HG03066 (cell line): ENCODE measurements around the gene FYN.
"Not testable (repeated sequence)": the region's sequence is repeated elsewhere in the genome, so short reads cannot be mapped to it uniquely, and the experiment has no call there.

Source experiments
- ATAC-seq: cut with Tn5 transposase; IDR thresholded peaks from one replicate; pipeline ENCODE4 v1.9.1; 2021; ENCODE audit warnings: low read depth; ENCODE audit not compliant: unreplicated experiment

FYN gene

DNA sequence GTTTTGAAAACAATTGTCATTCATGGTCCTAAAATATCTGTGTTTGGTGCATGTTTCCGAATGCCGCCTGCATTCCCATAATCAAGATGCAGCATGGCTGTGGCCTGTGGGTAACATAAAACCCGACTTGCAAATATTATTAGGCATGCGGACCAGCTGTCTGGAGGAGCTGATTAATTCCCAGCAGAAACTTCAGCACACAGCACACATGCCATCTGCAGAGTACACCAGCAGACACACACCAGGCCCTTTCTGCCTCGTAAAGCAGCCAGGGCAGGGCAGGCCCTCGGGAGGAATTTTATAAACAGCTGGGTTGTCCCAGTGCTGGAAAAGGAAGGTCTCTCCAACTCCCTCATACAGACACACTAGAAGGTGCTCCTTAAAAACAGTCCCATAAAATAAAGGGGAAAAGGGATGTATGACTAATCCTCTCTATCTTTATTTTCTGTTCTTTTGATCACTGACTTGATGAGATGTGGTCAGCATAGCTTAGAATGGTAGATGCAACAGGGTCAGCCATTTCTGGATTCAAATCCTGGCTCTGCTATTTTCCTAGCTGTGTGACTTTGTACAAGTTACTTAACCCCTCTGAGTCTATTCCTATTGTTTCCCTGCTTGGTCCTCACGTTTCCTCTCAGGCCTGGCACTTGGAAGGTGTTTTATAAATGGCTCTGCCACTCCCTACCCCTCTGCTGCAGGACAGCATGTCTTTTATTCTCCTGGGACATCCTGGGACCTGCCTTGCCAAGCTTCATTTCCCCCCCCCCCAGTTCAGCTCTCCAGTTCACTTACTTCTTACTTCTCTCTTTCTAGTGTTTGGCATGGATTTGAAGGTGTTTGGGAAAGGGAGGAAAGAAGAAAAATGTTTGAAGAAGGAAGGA, 181.7 kb downstream of the FYN start:
- no peak for ATAC-seq

DNA sequence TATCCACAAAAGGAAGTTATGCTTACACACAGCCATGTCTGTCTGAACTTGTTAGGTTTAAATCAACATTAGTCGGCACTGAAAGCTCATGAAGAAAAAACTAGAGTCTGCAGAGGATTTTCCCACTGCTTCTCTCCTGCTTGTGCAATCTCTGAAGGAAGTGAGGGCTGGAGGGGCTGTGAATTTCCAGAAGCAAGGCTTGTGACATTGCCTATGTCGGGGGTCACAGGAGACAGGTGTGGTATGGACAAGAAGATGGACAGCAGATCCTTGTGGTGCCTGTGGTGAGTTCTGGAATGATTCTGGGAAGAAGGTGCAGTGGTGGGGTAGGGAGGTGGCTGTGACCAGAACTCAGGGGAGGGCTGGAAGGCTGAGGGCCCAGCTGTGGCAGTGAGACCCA, 183.3 kb downstream of the FYN start:
- no peak for ATAC-seq

DNA sequence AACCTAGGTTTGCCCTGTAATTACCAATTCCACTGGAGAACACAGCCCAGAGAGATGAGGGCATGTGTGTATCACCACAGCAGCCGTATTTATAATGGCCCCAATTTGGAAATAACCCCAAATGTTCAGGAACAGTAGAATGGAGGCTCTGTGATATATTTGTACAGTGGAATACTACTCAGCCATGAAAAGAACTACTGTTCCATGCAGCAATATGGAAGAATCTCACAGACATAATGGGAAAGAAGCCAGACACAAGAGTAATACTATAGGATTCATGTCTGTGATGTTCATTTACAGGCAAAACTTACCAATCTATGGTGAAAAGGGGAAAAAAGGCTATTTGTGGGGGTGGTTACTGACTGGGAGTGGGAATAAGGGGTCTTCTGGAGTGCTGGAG, 183.8 kb downstream of the FYN start:
- no peak for ATAC-seq

DNA sequence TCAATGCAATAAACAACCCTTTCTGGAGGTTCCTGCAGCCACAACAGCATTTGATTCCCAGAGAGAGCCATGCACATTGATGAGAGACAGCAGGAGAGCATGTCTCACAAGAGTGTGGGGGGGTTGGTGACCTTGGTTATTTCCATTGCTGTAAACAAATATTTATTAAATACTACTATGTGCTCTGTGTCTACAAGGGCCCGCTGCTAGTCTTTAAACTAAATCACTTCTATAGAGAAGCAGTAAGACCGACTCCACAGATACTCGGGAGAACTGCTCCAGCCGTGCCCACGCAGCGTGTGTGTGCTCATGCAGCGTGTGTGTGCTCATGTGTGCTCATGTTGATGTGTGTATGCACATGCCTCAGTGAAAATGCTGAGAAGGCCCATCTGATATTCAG, 184.9 kb downstream of the FYN start:
- no peak for ATAC-seq

DNA sequence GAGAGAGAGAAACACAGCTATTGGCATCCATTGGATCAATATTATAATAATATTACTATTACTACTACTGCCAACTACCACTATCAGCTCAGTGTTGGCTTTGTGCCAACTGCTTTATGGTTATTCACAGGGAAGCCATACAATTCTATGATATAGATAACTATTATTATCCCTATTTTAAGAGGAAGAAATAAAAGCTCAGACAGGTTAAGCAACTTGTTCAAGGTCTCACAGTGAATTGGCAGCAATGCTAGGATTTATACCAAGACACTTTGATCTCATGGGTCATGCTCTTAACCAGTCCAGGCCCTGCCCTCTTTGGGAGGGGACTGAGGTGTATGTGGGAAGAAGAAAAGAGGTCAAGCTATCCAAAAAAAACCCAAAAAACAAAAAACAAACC, 185.6 kb downstream of the FYN start:
- no peak for ATAC-seq

DNA sequence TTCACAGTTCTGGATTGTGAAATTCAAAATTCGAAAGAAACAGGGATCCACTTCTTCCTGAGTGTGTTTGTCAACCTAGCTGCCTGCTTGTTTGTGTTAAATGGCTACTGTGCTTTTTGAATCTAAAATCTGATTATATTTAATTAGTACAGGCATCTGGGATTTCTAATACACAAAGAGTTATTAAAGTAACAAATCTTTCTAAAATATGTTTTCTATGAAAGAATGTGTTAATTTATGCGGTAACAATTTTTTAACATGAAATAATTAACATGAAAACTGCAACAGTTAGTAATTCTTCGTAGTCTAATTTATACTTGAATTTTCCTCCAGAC, 186.4 kb downstream of the FYN start:
- no peak for ATAC-seq

DNA sequence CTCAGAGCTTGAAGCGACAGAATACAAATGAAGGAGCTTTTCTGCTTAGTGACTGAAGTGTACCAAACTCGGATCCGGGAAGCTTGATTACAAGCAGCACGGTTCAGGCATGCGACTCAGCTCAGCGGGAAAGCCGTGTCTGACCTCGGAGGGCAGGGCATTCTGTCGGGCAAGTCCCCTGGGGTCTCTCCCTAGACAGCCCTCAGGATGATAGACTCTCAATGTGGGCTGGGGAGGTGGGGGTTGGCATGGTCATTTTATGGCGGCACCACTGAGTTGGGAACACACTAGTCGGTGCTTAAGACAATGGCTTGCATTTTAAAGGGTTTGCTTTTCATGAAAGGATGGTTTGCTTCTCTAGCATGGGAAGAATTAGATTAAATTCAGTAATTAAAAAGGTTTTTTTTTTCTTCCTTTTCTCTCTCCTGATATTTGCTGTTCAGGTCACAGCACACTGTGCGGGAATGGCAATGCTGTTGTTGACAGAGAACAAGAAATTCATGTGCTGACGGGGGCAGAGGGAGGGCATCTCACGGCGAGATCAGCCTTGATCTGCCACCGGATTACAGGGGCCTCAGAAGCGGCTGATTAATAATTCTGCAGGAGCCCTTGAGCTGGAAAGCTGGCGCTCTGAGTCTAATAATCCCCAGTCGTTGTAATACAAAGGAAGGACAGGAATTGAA, 186.9 kb downstream of the FYN start:
- no peak for ATAC-seq

DNA sequence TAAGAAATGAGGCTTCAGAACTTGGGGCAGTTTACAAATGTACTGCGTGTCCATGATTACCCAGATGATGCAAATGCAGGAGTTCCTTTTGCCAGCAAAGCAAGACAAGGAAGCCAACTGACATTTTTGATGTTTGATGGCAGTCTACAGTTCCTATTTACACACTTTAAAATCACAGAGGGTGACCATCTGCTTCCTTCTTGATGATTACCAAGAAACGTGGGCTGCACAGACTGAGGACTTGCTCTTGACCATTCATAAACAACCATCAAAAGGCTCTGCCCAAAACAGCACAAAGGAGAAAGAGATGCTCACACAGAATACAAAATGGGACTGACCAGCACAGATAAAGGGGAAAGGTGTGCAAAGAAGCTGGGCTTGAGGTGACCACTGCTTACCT, 187.7 kb downstream of the FYN start:
- no peak for ATAC-seq

DNA sequence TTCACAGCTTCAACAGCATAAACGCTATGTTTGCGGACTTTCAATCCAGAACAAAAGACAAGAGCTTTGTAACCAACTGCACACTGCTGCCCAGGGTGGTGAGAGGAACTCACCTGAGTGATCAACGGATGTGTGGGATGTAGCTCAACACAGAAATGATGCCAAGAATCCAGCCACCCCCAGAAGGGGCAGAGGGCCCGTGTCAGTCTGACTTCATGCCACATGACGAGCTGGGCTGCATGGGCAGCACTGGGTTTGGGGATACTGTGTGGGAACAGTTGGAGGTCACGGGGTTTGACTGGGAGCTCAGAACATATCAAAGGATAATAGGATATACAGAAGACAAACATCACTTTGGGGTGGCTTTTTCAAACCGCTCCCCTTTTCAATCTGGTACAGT, 188.2 kb downstream of the FYN start:
- no peak for ATAC-seq

DNA sequence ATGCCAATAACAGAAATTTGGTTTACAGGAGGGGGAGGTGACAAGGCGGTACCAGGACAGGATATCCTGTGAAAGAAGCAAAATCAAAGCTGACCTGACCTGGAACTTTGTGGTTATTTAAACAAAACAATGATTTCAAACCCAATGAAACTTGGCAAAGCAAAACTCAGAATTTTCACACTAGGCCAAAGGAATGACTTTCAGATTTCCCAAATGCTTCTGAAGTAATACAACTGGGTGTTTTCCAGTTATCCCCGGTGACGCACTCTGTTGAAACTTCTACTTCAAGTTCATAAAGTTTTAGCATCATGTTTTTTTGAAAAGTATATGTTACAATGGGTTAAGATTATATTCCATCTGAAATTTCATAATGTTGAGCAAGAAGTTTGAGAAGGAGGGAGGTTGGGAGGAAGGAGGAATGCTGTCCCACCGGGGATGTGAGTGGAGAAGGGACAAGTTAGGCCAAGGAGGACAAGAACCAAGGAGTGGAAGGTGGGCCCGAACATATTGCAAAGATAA, 189.4 kb downstream of the FYN start:
- ATAC-seq: no peak

DNA sequence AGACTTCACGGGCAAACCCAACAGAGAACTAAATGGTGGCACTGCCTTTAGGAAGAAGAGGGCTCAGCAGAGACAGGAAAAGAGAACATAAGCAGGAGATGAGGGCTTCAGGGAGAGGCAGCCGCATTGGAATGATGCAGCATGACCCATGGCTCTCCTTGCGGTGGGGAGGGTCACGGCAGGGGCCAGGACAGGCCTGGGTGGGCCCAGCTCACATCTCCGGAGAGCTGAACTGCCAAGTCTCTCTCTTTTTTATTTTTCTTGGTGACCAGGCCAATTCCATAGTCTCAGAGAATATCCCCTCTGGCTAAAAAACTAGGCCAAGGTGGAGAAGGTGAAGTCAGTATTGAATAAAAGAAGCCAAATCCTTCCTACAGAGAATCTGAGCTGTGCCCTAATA, 190.1 kb downstream of the FYN start:
- ATAC-seq: no peak

DNA sequence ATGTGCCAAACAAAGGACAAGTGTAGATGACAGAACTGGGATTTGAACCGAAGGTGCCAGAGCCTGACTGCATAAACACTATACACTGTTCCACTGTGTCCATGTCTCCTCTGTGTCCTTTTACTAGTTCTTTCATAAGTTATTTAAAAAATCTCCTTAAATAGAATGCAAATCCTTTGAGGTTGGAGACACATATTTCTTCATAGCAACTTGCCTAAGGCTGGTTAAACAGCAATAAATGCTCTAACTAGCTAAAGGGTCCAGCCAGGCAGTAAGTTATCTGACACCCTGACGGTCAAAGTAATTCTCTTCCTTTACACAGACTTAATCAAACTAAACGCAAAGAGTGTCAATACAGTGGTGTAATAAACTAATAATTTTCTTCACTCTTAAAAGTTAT, 191.4 kb downstream of the FYN start:
- ATAC-seq: no peak

DNA sequence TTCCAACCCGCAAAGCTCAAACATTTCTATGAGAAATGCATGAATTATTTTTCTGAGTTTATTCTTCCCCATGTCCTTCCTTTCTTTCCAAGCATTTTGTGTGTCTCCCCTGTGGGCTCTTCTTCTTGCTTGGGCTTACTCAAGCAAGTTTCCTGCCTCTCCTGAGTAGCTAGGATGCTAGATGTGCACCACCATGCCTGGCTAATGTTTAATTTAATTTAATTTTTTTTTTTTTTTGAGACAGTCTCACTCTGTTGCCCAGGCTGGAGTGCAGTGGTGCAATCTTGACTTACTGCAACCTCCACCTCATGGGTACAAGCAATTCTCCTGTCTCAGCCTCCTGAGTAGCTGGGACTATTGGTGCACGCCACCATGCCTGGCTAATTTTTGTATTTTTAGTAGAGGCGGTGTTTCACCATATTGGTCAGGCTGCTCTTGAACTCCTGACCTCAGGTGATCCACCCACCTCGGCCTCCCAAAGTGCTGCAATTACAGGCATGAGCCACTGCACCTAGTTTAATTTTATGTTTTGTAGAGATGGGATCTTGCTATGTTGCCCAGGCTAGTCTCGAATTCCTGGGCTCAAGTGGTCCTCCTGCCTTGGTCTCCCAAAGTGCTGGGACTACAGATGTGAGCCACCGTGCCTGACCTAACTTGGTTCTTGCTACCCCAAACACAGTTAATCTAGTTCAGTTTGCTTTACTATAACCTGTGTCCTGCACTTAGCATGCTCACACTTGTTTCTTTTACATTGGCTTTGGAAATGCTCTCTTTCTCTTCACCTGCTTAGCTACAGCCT, 192.2 kb downstream of the FYN start:
- not testable (repeated sequence) for ATAC-seq

DNA sequence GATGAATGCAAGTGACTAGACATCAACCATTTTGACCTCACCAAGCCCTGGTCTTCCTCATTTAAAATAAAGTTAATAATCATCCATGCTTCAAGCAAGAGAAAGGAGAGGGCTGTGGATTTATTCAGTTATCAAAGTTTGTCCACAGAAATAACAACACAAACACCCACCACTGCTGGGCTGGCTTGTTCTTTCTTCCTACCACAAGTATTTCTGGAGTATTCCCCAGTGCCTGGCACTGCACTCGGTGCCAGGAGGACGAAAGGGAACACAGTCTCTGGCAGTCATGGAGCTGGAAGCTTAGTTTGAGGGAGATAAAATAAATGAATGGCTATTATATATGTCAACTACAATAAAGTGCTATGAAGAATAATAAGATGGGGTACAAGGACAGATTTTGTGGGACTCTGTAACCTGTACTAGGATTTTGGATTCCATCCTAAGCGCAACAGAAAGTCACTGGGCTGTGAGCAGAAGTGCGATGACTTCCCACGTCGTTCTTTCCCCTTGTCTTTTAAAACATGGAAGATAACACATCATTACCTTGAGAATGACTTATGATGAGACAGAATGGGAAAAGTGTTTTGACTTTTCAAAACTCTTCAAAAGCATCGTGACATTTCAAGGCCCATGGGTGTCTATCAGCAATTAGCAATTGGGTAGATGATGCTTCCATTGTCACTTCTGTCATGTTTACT, 193.1 kb downstream of the FYN start:
- no peak for ATAC-seq

DNA sequence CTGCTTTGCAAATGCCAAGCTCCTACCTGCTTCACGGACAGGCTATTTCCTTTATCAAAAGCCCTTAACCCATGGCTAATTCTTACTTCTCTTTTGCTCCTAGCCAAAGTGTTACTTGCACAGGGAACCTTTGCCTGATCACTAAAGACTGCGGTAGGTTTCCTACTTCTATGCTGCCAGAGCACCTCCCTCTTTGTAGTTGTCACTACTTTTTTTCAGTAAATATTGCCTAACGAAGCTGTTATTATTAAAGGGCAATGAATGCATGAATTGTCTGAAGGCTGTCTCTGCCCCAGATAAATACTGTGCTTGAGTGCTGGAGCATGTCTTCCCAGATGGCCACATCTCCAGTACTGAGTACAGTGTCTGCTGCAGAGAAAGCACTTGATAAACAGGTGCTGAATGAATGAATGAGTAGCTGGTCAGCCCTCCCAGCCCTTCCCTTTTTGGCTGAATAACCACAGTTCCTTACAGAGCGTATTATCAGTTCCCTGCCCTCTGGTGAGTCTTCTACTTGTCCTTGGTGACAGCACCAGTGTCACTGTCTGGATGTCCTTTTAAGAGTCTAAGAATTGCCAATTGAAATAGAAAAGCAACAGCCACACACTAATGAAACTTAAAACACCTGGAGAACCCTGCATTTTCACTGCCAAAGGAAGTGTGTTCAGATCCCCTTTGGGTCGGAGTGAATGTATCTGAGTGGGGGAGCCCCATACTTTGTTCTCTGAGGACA, 194.0 kb downstream of the FYN start:
- ATAC-seq: no peak

DNA sequence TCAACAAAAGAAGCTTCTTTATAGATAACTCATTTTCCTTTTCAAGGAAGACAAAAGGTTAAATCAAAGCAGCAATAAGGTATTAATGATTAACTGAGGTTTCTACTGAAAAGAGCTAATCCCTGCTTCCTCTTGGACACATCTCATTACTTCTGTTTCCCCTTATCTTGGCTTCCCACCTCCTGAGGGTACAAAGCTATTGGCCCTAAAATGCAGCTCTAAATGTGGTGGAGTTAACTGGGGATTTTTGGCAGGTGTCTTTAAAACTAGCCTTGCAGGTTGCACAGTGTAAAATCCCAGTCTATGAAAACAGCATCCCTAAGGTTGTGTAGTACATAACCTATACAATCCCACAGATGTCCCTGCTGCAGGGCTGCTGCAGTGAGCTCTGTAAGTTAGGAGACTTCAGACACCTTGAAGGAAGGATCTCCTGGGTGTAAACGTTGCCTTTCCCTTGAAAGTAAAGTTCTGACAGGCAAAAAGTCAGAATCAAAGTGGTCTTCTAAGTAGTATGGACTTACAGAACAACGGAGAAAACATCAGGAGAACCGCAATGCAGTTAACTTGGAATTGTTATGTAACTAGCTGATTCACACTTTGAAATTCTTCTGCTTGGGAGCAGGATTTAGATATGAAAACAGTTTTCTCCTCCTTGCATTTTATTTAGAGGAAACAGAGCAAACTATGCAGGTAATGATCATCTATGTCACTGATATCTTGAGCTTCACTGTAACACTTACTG, 195.8 kb downstream of the FYN start:
- ATAC-seq: no peak

DNA sequence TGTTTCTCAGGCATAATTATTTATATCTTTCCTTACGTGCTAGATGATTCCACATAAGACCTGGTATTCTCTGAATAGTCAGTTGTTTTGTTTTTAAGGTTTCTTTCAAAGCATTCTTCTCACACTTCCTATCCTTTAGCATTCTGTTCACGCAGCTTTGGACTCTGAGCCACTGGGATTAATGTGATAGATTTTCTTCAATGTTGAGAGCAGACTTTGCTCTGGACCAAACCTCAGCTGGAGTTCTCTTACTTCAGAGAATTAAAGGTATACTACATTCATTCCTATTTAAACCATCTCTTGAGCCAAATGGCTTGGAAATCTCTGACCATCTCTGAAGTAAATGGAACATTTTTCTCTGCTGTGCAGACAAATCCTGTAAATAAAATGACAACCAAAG, 196.9 kb downstream of the FYN start:
- ATAC-seq: no peak

DNA sequence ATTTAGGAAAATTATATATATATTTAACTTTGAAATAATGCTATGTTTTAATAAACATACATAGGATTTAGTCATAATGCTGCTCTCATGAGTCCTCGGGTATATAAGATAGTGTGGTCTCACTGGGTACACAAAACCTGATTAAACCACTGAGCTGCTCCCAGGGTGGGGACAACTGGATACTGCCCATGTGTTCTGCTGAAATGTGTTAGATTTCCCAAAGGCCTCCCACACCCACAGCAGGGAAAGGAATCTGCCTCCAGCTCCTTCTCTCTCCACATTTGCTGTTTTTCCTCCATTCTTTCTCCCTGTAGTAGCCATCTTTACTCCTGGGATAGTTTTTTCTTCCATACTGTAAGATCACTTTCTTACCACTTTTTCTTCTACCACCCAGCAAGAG, 198.4 kb downstream of the FYN start:
- ATAC-seq: no peak

DNA sequence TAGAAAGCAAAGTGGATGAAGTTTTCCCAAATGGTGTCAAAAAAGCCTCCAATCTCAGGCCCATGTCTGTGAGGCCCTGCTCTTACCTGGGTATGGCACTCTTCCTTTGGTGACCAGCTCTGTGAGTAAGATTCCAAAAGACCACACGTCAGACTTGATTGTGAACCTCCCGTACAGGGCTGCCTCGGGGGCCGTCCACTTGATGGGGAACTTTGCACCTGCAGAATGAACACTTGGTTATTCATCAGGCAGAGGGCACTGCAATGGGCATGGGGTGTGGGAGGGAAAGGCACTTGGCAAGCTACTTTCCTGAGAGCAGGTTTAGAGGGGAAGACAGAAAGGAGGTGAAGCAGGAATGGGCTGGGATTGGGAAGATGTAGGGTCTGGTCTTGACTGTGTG, 198.8 kb downstream of the FYN start:
- no peak for ATAC-seq
